ENCODE results near the gene OBP2B.
"Not testable (repeated sequence)": the region's sequence is repeated elsewhere in the genome, so short reads cannot be mapped to it uniquely, and the experiment has no call there.

OBP2B gene

DNA sequence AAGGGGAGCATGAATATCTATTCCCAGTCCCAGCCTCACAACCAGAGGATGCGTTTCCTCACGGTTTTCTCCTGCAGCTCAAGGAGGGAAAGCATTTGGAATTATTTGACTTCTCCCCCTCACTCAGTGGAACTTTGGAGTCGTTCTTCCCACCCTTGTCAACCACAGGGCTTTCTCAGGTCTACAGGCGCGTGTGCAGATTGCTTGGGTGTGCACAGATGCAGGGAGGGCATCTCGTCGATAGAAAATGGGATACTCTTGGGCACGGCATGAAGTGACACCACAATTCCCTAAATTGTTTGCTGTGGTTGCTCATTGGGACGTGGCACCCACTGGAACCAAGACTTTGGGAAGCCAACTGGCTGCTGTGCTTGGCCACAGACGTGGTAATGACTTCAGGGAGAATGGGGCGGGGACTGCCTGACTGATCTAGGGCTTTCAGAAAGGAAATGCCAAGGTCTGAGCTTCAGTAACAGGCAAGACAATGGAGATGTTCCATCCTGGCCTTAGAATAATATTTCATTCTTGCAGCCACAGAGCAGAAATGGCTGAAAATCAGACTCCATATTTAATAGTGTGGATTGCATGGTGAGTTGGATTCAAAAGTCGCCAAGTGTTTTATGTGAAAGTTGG, 12.2 kb upstream of the OBP2B start:
- DNase-seq (ENCODE audit: low read depth) = no peak

DNA sequence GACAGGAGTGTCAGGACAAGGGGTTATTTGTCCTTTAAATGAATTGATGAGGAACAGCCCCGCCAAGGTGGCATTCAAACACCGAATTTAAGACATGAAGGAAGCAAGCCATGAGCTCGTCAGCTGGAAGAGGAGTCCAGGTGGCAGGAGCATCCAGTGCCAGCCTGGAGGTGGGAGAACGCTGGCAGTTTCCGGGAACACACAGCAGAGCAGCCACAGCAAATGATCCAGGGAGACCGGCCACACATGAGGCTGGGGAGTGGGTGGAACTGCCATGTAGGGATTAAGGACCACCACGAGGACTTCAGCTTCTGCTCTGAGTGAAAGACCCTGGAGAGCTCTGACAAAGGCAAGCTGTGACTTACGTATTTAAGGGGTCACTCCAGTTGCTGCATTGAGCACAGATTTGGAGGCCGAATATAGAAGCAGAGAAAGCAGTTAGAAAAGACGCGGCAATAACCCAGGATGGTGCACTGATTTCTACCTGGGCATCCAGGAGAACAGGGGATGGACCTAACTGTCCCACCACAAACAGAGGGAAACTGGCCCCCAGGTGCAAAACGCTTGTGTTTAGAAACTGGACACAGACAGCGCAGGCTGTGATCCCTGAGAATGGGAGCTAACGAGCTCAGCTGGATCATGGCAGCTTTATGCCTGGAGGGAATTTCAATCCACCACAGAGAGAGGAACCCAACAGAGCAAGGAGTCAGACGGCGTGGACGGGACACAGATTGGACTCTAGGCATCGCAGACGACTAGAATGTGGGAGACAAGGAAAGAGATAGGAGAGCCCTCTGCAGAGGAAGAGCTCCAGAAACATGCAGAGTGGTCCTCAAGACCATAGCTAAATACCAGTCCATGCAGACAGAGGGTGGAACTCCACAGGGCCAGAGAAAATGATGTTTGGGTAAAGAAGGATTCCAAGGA, 9.3 kb upstream of the OBP2B start:
- not testable (repeated sequence) for DNase-seq (ENCODE audit: low read depth)

DNA sequence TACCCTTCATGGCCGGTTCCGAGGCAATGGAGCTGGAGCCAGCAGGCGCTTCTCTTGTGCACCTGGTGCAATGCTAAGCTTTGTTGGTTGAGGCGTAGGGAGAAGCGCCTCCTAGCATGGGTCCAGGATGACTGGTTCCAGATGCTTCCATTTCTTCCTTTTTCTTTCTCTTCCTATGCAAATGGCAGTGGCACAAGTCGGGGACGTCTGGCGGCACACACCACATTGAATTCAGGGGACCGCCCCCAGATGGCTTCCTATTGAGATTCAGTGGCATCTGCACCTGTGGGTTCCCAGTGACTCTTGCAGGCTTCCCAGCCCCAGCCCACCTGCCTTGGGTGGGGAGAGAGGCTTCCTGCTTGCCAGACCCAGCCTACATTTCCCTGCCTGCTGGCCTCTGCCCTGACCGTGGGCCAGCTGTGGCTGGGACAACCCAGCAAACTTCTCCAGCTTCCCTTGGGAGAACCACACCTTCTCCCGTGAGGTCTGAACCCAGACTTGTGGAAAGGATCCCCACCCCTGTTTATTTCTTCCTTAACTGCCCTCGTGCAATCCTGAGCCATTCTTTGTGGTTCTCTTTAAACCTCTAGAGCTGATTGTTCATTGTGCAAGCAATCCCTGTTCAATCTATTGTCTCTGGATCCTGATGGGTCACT, 8.4 kb upstream of the OBP2B start:
- DNase-seq (ENCODE audit: low read depth) = not testable (repeated sequence)

DNA sequence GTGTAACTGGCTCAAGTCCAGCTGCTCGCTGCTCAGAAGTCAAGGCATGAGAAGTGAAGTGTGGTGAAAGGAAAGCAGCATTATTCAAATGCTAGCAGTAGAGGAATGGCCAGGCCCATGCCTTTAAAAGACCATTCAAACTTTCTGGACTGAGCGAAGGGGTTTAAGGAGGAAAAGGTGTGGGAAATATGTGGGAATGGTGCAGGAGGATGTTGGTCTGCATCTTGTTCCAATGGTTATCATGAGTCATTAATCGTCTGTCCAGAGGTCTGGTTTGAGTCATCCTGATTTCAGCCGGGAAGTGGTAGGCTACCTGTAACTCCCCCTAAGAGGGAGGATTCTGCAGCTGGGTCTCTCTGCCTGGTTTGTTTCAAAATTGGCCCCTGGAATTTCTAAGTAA, 5.2 kb upstream of the OBP2B start:
- not testable (repeated sequence) for DNase-seq (ENCODE audit: low read depth)

- DNase-seq (ENCODE audit: low read depth) = no peak
Observed at GRCh38 chr9:133210609-133211008, 1.6 kb upstream of the OBP2B start.

- DNase-seq (ENCODE audit: low read depth) = no peak
Observed at GRCh38 chr9:133210202-133210532, 1.1 kb upstream of the OBP2B start.

- DNase-seq (ENCODE audit: low read depth) = not testable (repeated sequence)
Observed at GRCh38 chr9:133209327-133210201, 514 bp upstream of the OBP2B start.

- not testable (repeated sequence) for DNase-seq (ENCODE audit: low read depth)
Observed at GRCh38 chr9:133208171-133208879, 725 bp downstream of the OBP2B start.

- DNase-seq (ENCODE audit: low read depth) = no peak
Observed at GRCh38 chr9:133207540-133208170, 1.4 kb downstream of the OBP2B start.

- no peak for DNase-seq (ENCODE audit: low read depth)
Observed at GRCh38 chr9:133207021-133207531, 2.0 kb downstream of the OBP2B start.

GRCh38 chr9:133205996-133206931, 2.8 kb downstream of the OBP2B start:
- DNase-seq (ENCODE audit: low read depth) = no peak

DNA sequence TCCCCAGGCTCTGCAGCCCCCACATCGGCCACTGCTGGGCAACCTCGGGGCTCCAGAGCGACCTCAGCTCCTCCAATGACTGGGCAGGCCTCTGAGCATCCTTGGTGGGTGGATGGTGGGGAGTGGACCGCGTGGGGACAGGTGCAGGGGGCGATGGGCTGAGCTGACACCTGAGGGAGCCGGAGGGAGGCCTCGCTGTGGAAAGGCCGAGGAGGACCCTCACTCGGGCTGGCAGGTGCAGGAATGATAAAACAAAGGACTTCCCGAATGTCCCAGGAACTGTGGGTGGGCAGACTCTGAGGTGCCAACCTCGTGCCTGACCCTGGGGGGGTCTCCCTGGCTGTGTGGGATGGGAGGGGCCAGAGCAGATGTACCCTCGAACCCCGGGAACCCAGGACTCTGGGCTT, 3.6 kb downstream of the OBP2B start:
- DNase-seq (ENCODE audit: low read depth) = not testable (repeated sequence)

DNA sequence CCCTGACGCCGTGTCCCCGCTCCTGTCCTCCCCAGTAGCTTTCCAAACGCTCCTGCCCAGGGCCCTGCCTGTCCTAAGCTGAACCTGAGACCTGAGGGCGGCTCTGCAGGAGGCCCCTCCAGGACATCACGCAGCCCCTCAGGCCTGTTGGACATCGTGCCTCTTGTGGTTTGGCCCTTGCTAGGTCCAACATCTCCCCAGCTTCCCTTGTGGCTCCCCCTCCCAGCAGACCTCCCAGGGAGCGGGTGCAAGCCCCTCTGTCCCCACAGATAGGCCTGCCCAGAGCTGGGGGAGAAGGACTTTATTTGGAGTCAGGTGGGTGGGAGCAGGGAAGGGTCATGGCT, 4.1 kb downstream of the OBP2B start:
- DNase-seq (ENCODE audit: low read depth) = no peak

DNA sequence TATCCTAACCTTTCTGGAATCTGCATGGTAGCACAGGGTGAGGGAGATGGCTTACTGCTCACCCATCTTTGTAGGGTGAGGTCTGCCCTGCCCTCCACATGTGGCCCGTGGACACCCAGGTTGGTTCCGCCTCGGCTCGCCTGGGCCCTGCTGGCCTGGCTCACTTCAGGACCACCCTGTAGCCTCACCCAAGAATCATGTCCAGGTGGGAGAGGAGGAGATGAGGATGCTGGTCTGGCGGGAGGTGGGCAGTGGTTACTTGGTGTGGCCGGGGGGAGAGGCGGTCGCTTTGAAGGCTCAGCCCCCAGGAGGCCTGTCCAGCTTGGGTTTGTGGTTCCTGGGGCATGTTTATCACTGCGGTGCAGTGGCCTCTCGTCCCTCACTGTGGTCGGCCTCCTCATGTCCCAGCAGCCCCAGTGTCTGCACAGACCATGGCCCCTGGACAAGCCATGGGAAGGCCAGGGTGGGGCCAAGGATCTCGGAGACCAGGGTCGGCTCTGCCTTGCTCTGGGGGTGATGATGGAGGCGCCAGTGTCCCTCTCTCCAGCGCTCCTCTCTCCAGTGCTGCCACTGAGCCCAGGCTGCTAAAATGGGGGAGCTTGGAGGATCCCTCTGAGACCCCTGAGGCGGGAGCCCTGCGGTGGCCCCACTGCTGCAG, 4.6 kb downstream of the OBP2B start:
- DNase-seq (ENCODE audit: low read depth) = no peak

- DNase-seq (ENCODE audit: low read depth) = no peak
Observed at GRCh38 chr9:133203506-133204075, 5.5 kb downstream of the OBP2B start.

DNA sequence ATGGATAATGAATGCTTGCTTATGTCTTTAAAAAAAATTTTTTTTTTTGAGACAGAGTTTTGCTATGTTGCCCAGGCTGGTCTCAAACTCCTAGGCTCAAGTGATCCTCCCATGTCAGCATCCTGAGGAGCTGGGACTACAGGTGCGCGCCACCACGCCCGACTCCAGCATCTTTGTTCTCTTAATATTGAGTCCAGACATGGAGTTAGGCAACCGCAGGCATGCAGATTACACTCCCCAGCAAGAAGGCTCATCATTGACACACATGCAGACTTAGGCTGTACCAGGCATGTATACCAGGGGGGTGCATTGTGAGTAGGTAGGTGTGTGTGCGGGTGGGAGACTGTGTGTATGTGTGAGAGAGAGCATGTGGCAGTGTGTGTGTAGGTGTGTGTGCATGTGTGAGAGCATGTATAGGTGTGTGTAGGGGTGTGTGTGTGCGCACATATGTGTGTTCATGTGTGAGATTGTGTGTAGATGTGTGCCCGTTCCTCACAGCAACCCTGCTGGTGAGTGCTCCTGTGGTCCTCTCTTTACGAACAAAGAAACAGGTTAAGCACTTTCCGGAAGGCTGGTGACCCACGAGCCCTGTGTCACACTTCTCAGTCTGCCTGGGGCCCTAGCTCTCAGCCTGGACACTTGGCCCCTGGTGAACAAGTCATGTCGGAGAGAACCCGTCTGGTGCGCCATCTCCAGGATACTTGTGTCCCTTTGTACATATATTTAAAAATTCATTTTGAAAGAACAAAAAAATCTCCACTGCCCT, 6.2 kb downstream of the OBP2B start:
- no peak for DNase-seq (ENCODE audit: low read depth)

GRCh38 chr9:133202145-133202513, 6.9 kb downstream of the OBP2B start:
- no peak for DNase-seq (ENCODE audit: low read depth)

Measured in activated T-cell treated with anti-CD3 and anti-CD28 coated beads for 1 hour (primary cell).